GM21390 (cell line): ENCODE data around the gene RAB40C.
A peak's percentile ranks its signal among the peaks of the same experiment; 100 is the strongest.

ENCODE experiments used
- ATAC-seq: cut with Tn5 transposase; IDR thresholded peaks from one replicate; pipeline ENCODE4 v1.9.1; 2021; ENCODE audit not compliant: unreplicated experiment

The RAB40C gene

GRCh38 chr16:589658-590187, at the start of gene RAB40C:
Gene RAB40C, plus strand, starts transcription at chr16:590066. Its CDS starts 226 bp downstream, at chr16:590292.
- ATAC-seq, result peak; percentile 61

GRCh38 chr16:540645-541340, 49.1 kb upstream of the RAB40C start:
- ATAC-seq, result no peak

DNA sequence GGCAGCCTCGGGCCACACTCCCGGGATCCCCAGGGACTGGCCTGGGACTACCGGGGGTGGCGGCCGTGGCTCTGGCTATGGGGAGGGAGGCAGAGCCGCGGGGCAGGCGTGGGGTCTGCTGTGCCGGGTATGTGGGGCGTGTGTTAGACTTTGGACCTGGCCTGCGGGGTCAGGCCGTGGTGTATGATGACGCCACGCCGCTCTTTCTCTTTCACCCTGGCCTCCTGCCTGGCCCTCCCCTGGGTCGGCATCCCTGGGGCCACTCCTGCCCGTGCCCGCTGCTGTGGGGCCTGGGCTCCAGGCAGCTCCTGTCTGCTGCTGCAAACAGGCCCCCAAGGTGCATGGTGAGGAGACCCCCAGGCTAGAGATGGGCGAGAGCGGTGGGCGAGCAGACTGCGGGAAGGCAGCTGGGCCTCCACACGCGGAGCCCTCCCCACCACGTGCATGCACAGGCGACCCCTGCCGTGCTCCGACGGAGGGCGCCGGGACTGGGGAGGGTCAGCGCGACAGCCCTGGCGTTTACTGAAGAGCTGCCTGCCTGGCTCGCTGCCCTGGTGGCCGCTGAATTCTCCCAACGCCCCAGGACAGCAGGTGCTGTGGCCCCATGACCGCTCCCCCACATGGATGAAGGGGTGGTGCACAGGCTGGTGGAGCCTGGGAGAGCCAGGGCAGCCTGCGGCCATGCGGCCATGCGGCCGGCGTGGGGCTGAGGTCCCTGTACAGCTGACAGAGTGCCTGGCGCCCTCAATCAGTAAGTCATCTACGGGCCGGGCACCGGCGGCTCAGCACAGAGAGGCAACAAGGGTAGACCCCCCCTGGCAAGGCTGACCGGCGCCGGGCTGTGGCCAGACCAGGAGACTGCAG, 46.3 kb upstream of the RAB40C start:
- no peak for ATAC-seq

DNA sequence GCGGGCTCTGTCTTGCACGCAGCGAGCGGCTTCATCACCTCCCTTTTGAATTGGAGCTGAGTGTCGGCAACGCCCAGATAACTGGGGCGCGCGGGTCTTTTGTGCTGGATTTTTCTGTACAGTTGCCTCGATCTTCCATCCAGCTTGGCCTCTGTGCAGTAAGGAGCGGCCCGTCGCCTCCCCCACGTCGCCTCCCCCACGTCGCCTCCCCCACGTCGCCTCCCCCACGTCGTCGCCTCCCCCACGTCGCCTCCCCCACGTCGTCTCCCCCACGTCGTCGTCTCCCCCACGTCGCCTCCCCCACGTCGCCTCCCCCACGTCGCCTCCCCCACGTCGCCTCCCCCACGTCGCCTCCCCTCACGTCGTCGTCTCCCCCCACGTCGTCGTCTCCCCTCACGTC, 45.3 kb upstream of the RAB40C start:
- ATAC-seq, result no peak

DNA sequence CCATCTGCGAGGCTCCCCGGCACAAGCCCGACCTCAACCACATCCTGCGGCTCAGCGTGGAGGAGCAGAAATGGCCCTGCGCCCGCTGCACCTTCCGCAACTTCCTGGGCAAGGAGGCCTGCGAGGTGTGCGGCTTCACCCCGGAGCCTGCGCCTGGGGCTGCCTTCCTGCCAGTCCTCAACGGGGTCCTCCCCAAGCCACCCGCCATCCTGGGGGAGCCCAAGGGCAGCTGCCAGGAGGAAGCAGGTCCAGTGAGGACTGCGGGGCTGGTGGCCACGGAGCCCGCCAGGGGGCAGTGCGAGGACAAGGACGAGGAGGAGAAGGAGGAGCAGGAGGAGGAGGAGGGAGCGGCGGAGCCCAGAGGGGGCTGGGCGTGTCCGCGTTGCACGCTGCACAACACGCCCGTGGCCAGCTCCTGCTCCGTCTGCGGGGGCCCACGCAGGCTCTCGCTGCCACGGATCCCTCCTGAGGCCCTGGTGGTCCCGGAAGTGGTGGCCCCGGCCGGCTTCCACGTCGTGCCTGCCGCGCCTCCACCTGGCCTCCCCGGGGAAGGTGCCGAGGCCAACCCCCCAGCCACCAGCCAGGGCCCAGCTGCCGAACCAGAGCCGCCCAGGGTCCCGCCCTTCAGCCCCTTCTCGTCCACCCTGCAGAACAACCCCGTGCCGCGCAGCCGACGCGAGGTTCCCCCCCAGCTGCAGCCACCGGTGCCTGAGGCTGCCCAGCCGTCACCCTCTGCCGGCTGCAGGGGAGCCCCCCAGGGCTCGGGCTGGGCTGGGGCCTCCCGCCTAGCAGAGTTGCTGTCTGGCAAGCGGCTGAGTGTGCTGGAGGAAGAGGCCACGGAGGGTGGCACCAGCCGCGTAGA, 42.7 kb upstream of the RAB40C start:
- ATAC-seq, result no peak

DNA sequence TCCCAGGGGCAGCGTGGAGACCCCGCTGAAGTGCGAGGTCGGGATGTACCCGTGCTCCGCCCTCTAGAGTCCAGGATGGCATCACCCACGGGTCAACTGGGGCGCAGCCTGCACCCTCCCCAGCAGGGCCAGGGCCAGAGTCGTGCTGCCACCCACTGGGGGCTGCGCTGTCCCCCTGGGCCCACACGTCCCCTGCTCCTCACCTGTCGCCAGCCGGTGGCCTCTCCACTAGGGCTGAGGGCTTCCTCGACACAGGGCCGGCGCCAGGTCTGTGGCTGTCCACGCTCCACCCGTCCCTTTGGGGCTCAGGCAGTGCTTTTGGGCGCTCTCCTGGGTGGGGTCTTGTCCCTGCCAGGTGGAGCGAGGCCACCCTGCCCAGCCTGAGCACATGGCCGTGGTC, 41.3 kb upstream of the RAB40C start:
- no peak for ATAC-seq

GRCh38 chr16:549544-550263, 40.2 kb upstream of the RAB40C start:
- no peak for ATAC-seq

DNA sequence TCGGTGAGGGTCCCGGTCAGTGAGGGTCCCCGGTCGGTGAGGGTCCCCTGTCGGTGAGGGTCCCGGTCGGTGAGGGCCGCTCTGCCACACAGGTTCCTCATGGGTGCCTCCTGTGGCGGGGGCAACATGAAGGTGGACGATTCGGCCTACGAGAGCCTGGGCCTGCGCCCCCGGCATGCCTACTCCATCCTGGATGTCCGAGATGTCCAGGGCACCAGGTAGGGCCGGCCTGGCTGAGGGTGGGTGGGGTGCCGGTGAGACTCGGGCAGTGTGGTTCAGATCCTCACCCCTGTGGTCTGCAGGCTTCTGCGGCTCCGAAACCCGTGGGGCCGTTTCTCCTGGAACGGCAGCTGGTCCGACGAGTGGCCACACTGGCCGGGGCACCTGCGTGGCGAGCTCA, 38.7 kb upstream of the RAB40C start:
- ATAC-seq, result no peak

- ATAC-seq, result no peak
These were observed 37.7 kb upstream of the RAB40C start for GRCh38 chr16:552171-552570.

- ATAC-seq, result no peak
These were observed 36.1 kb upstream of the RAB40C start for GRCh38 chr16:553601-554296.

- ATAC-seq, result no peak
These were observed 35.6 kb upstream of the RAB40C start for GRCh38 chr16:554297-554621.

- ATAC-seq, result no peak
These were observed 35.1 kb upstream of the RAB40C start for GRCh38 chr16:554640-555365.

DNA sequence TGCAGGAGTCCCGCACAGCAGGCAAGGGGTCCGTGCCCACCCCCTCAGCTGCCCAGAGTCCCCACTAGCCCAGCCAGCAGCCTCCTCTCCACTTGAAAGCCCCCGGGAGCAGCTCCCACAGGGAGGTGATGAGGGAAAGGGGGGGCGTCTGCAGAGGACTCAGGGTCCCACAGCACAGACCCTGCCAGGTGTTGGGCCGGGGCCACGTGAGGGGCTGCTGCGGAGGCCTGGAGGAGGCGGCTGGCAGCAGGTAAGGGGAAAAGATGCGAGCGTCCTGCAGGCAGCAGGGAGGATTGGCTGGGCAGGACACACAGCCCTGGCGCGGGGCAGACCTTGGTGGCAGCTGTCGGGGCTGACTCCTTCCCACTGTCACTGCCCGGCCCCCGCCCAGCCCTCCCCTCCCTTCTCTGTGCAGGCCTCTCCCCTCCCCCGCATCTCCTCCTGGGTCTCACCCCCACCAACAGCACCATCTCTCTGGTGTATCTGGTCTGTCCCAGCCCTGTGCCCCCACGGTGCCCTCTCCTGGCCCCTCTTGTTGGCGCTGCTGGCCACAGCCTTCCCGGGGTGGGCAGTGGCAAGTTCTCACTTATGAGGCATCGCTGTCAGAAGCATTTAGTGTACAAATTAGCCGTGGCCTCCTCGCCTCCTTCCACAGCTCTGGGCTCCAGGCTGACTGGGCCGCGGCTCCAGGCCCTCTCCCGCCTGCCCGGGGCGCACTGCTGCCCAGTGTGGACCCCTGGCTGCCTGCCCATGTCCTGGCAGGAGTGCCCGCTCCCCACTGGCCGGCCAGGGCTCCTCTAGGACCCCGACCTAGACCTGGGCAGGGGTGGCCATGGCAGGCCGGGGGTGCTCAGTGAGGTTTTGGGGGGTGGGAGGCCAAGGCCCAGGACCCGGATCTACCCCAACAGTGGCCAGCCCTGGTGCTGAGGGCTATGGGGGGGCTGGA, 34.1 kb upstream of the RAB40C start:
- ATAC-seq, result no peak

DNA sequence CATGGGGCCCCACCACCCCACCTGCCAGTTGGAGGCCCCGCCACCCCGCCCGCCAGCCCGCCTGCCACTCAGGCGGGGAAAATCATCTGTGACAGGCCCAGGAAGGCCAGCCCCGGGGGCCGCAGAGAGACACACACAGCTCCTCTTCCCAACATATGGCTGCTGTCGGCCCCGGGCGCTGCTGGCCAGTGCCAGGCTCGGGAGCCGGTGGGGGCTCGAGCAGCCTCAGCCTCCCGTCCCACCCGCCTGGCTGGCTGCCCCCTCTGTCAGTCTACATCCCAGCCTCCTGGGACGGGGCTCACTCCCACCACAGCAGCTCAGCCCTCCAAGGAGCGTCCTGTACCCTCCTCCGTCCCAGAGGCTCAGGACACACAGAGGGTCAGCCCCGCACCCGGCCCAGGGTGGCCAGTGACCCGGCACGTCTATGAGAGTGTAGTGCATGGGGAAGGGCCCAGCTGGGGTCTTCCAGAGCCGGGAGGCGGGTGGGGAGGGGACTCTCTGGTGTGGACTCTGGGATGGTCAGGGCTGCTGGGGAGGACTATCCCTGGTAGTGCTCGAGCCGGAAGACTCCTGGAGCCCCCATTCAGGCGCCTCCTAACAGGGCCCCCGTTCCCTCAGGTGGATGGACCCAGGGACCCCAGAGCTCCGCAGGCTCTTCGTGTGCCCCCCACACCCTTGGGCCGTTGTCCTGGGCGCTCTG, 33.2 kb upstream of the RAB40C start:
- no peak for ATAC-seq

- no peak for ATAC-seq
These were observed 32.2 kb upstream of the RAB40C start for GRCh38 chr16:557463-558297.

DNA sequence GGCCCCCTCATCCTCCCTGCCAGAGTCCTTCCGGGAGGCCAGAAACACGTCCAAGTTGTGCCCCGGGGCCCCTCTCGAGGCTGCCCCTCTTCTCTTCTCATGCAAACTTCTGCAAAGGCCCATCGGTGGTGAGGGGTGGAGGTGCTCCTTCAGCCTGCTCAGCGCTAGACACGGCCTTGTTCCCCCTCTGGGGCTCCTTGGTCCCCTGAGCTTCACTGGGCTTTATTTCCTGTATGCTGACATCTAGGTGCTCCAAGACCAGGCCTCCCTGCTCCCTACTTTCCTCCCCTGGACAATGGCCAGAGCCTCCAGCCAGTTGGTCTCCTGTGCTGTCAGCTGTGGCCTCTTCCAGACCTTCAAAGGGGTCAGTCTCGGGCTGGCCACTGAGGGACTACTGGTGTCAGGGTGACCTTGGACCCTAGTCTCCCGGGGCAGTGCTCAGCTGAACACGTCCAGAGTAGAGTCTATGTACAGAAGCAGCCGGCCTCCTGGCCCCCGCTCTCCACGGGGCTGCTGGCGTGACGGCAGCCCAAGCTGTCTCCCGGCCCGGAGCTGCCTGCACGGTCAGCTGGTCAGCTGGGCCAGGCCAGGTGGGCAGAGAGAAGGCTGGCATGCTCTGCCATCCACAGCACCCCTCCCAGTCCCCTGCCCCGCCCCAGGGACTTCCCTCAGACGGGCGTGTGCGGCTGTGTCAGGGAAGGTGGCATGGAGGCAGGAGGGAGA, 31.4 kb upstream of the RAB40C start:
- no peak for ATAC-seq
